OCI-LY7 (cell line): ENCODE data around the gene CAPN13.

ENCODE experiments used
- CTCF ChIP-seq: fragments of 200-600 bp; sonication (generic); conservative IDR thresholded peaks from 2 replicates; pipeline ENCODE4 v1.5.1; 2014; ENCODE audit warnings: mild to moderate bottlenecking, antibody characterized with exemption, low read length, moderate library complexity, mixed read lengths
- EZH2phosphoT487 ChIP-seq: fragments of 200-600 bp; sonication (generic); IDR thresholded peaks from 2 replicates; pipeline ENCODE4 v1.6.1; 2018; ENCODE audit warnings: low read depth, borderline replicate concordance, mild to moderate bottlenecking, mixed run types, antibody characterized with exemption, low read length, moderate library complexity, mixed read lengths

- TF ChIP-seq CTCF (no peak), EZH2phosphoT487 (no peak)
These were observed 21.3 kb upstream of the CAPN13 start for GRCh38 chr2:30828586-30828985.
